A549 (cell line): ENCODE results near the gene EPS8L1. TPM values are rescaled to one million over a fixed set of nuclear protein-coding genes. Genes with fewer than 3 reads are reported as not detected.

ENCODE experiments used
- ATAC-seq, 2 experiments: fragments of 200-7000 bp in 1 of 2; fragments of >200 bp in 1 of 2; cut with Nextera tagmentation in 1 of 2; cut with Tn5 transposase in 1 of 2; 3 replicates each; pipeline versions ENCODE4 v1.8.0 to v1.9.1; 2018 to 2020; ENCODE audit warnings: mild to moderate bottlenecking in 1 of 2, moderate library complexity in 1 of 2
- CTCF ChIA-PET: fragments of 300-600 bp; sonication (Branson Sonifier 250); formaldehyde crosslinking; extraction: SDS; loops from one replicate; lab custom pipeline; 2021; ENCODE audit warnings: antibody characterized with exemption, inconsistent platforms; lab: Yijun Ruan, JAX
- POLR2A ChIA-PET: fragments of 350-600 bp; formaldehyde crosslinking; extraction: SDS; loops from one replicate; lab custom pipeline; 2021; ENCODE audit warnings: antibody characterized with exemption, inconsistent platforms; lab: Yijun Ruan, JAX
- DNase-seq, 2 experiments: peaks; one replicate each; pipeline versions ENCODE4 v3.0.0 to v3.0.0-alpha.2; 2011 to 2016; ENCODE audit warnings: low read depth in 1 of 2, low spot score in 1 of 2
- FAIRE-seq: peaks from 2 replicates; lab custom pipeline; 2011; peaks lifted over from hg19 to GRCh38; lab: Jason Lieb, UNC
- H3K27ac ChIP-seq, 2 experiments: fragments of >200 bp; sonication (Bioruptor Twin); formaldehyde crosslinking; 3 replicates each; pipeline ENCODE4 v1.5.1; 2016 to 2017
- H3K4me1 ChIP-seq: fragments of >200 bp; sonication (Bioruptor Twin); formaldehyde crosslinking; 3 replicates; pipeline ENCODE4 v1.6.1; 2016
- H3K4me2 ChIP-seq: fragments of >200 bp; sonication (Bioruptor Twin); formaldehyde crosslinking; 3 replicates; pipeline ENCODE4 v1.6.1; 2016
- H3K4me3 ChIP-seq: fragments of >200 bp; sonication (Bioruptor Twin); formaldehyde crosslinking; 3 replicates; pipeline ENCODE4 v1.5.1; 2016
- H3K9me3 ChIP-seq: fragments of >200 bp; sonication (Bioruptor Twin); formaldehyde crosslinking; 3 replicates; pipeline ENCODE4 v1.6.1; 2016
- BHLHE40 ChIP-seq: IDR thresholded peaks from 2 replicates; pipeline ENCODE4 v1.6.1; 2012; ENCODE audit warnings: low read depth, low read length, inconsistent platforms
- CBX2 ChIP-seq: fragments of 200-600 bp; sonication (generic); IDR thresholded peaks from 2 replicates; pipeline ENCODE4 v1.6.1; 2016; ENCODE audit warnings: low read depth, mild to moderate bottlenecking, borderline replicate concordance
- CBX8 ChIP-seq: fragments of 200-600 bp; sonication (generic); IDR thresholded peaks from 2 replicates; pipeline ENCODE4 v1.6.1; 2016
- CHD2 ChIP-seq: fragments of 150-350 bp; IDR thresholded peaks from 2 replicates; pipeline ENCODE4 v1.6.1; 2014; ENCODE audit warnings: low read length; ENCODE audit not compliant: partially characterized antibody
- ESRRA ChIP-seq: fragments of 150-350 bp; IDR thresholded peaks from 2 replicates; pipeline ENCODE4 v1.6.1; 2014; ENCODE audit warnings: mild to moderate bottlenecking, low read length, borderline replicate concordance
- FOSB ChIP-seq: fragments of 250-450 bp; sonication (Bioruptor Pico); IDR thresholded peaks from 2 replicates; pipeline ENCODE4 v1.5.0; 2020; ENCODE audit warnings: mild to moderate bottlenecking, moderate library complexity
- FOXS1 ChIP-seq: fragments of 250-450 bp; sonication (Bioruptor Pico); IDR thresholded peaks from 2 replicates; pipeline ENCODE4 v1.5.0; 2020; ENCODE audit warnings: mild to moderate bottlenecking, moderate library complexity
- HEYL ChIP-seq: fragments of 250-450 bp; sonication (Bioruptor Pico); IDR thresholded peaks from 2 replicates; pipeline ENCODE4 v1.8.0; 2021; ENCODE audit warnings: mild to moderate bottlenecking, moderate library complexity
- HOXB13 ChIP-seq: fragments of 250-450 bp; sonication (Bioruptor Pico); IDR thresholded peaks from 2 replicates; pipeline ENCODE4 v1.5.0; 2020; ENCODE audit warnings: low read depth, mild to moderate bottlenecking, moderate library complexity
- JUN ChIP-seq, 2 experiments: fragments of >200 bp; sonication (Bioruptor Twin); formaldehyde crosslinking; IDR thresholded peaks; 2 replicates in 1 of 2; 3 replicates in 1 of 2; pipeline ENCODE4 v1.6.1; 2016 to 2017
- MAFK ChIP-seq: fragments of 450-650 bp; IDR thresholded peaks from 2 replicates; pipeline ENCODE4 v1.6.1; 2014; ENCODE audit not compliant: partially characterized antibody
- MAZ ChIP-seq: fragments of 150-350 bp; IDR thresholded peaks from 2 replicates; pipeline ENCODE4 v1.6.1; 2014; ENCODE audit warnings: antibody characterized with exemption, low read depth, low read length, borderline replicate concordance
- MYC ChIP-seq: IDR thresholded peaks from 2 replicates; pipeline ENCODE4 v1.6.1; 2012; ENCODE audit warnings: mild to moderate bottlenecking, inconsistent platforms, low read length, improper control_type of control experiment, borderline replicate concordance
- NR3C1 ChIP-seq: fragments of >200 bp; sonication (Bioruptor Twin); formaldehyde crosslinking; IDR thresholded peaks from 3 replicates; pipeline ENCODE4 v1.6.1; 2017
- PHF8 ChIP-seq: fragments of 200-600 bp; sonication (generic); IDR thresholded peaks from 2 replicates; pipeline ENCODE4 v1.6.1; 2016; ENCODE audit warnings: low read depth, mild to moderate bottlenecking, antibody characterized with exemption, moderate library complexity, borderline replicate concordance
- RAD21 ChIP-seq, 2 experiments: fragments of >200 bp in 1 of 2; sonication (Bioruptor Twin) in 1 of 2; formaldehyde crosslinking in 1 of 2; IDR thresholded peaks in 1 of 2; conservative IDR thresholded peaks in 1 of 2; 2 replicates in 1 of 2; 3 replicates in 1 of 2; pipeline ENCODE4 v1.6.1; 2012 to 2018; ENCODE audit warnings: inconsistent platforms in 1 of 2
- RARB ChIP-seq: fragments of 250-450 bp; sonication (Bioruptor Pico); IDR thresholded peaks from 2 replicates; pipeline ENCODE4 v1.8.0; 2021; ENCODE audit warnings: mild to moderate bottlenecking, moderate library complexity
- RNF2 ChIP-seq: fragments of 200-600 bp; sonication (generic); IDR thresholded peaks from 2 replicates; pipeline ENCODE4 v1.6.1; 2016; ENCODE audit warnings: low read depth, mild to moderate bottlenecking, antibody characterized with exemption, moderate library complexity, borderline replicate concordance
- SMC3 ChIP-seq: fragments of >200 bp; sonication (Bioruptor Twin); formaldehyde crosslinking; IDR thresholded peaks from 3 replicates; pipeline ENCODE4 v1.6.1; 2018; ENCODE audit warnings: inconsistent platforms
- SREBF2 ChIP-seq: fragments of 450-650 bp; IDR thresholded peaks from 2 replicates; pipeline ENCODE4 v1.6.1; 2014; ENCODE audit warnings: mild to moderate bottlenecking, moderate library complexity
- ZNF302 ChIP-seq: fragments of 250-450 bp; sonication (Bioruptor Pico); IDR thresholded peaks from 2 replicates; pipeline ENCODE4 v1.9.0; 2021; ENCODE audit warnings: inconsistent platforms, mild to moderate bottlenecking, moderate library complexity
- WGBS: methylation state at CpG from one replicate; pipeline ENCODE4 v1.1.6; 2017; ENCODE audit errors: missing lambda C conversion rate; 5-methylcytosine and 5-hydroxymethylcytosine counted together
- polyA plus RNA-seq, 4 experiments: library from polyadenylated mRNA; depleted of rRNA in 3 of 4; stranded (reverse); fragments of >200 nt; fragmentation: RNase III in 1 of 4; extraction: RNeasy Plus Mini Kit Qiagen cat#74134 plus additional on column Dnase treatment in 1 of 4; gene quantifications; 2 replicates in 3 of 4; 3 replicates in 1 of 4; pipeline ENCODE4 v1.2.3, GENCODE V29; 2011 to 2017
- TF ChIP-seq, protein P1 (sequence below): fragments of 200-600 bp; sonication (generic); IDR thresholded peaks from 2 replicates; pipeline ENCODE4 v1.6.1; 2016; ENCODE audit warnings: antibody characterized with exemption, mild to moderate bottlenecking, moderate library complexity
- TF ChIP-seq, protein P2 (sequence below): fragments of 450-650 bp; IDR thresholded peaks from 2 replicates; pipeline ENCODE4 v1.6.1; 2014; ENCODE audit warnings: antibody characterized with exemption

Gene EPS8L1
- polyA plus RNA-seq, 2 of the 4 experiments (the other 2 are of a cell fraction): 3.7 to 3.8 TPM

DNA sequence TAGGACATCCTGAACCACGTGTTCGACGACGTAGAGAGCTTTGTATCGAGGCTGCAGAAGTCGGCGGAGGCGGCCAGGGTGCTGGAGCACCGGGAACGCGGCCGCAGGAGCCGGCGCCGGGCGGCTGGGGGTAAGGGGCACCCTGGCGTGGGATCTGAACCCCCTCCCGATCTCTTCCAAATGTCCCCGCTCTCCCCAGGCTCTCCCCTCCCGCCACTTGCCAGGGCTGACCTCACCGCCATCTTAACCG, 6.0 kb downstream of the EPS8L1 start (continued):
- TF ChIP-seq, protein P1, sequence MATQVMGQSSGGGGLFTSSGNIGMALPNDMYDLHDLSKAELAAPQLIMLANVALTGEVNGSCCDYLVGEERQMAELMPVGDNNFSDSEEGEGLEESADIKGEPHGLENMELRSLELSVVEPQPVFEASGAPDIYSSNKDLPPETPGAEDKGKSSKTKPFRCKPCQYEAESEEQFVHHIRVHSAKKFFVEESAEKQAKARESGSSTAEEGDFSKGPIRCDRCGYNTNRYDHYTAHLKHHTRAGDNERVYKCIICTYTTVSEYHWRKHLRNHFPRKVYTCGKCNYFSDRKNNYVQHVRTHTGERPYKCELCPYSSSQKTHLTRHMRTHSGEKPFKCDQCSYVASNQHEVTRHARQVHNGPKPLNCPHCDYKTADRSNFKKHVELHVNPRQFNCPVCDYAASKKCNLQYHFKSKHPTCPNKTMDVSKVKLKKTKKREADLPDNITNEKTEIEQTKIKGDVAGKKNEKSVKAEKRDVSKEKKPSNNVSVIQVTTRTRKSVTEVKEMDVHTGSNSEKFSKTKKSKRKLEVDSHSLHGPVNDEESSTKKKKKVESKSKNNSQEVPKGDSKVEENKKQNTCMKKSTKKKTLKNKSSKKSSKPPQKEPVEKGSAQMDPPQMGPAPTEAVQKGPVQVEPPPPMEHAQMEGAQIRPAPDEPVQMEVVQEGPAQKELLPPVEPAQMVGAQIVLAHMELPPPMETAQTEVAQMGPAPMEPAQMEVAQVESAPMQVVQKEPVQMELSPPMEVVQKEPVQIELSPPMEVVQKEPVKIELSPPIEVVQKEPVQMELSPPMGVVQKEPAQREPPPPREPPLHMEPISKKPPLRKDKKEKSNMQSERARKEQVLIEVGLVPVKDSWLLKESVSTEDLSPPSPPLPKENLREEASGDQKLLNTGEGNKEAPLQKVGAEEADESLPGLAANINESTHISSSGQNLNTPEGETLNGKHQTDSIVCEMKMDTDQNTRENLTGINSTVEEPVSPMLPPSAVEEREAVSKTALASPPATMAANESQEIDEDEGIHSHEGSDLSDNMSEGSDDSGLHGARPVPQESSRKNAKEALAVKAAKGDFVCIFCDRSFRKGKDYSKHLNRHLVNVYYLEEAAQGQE: no peak
- TF ChIP-seq NR3C1: no peak

DNA sequence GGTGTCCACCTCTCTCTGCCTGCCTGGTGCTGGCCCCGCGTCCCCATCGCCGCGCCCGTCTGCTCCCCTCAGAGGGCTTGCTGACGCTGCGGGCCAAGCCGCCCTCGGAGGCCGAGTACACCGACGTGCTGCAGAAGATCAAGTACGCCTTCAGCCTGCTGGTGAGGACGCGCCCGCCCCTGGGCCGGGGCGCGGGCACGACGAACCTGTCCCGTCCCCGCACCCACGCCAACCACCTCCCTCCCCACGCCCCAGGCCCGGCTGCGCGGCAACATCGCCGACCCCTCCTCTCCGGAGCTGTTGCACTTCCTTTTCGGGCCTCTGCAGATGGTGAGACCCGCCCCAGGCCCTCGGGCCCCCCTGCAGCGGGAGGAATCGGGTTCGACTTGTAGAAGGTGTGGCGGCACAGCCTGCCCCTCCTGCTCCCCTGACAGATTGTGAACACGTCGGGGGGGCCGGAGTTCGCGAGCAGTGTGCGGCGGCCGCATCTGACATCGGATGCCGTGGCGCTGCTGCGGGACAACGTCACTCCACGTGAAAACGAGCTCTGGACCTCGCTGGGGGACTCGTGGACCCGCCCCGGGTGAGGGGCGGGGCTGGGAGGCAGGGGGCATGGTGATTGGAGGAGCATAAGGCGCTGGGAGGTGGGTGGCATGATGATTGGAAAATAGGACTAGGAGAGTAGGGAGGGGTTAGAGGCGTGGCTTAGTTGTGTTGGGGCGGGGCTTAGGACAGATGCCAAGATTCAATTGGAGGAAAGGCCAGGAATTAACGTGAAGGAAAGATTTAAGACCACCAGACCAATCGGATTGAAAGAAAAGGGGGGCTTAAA, 6.6 kb downstream of the EPS8L1 start:
- DNase-seq: peak; percentile 58 to 62
- H3K27ac ChIP-seq: no peak overlapping the region
- POLR2A ChIA-PET: no interaction called here

DNA sequence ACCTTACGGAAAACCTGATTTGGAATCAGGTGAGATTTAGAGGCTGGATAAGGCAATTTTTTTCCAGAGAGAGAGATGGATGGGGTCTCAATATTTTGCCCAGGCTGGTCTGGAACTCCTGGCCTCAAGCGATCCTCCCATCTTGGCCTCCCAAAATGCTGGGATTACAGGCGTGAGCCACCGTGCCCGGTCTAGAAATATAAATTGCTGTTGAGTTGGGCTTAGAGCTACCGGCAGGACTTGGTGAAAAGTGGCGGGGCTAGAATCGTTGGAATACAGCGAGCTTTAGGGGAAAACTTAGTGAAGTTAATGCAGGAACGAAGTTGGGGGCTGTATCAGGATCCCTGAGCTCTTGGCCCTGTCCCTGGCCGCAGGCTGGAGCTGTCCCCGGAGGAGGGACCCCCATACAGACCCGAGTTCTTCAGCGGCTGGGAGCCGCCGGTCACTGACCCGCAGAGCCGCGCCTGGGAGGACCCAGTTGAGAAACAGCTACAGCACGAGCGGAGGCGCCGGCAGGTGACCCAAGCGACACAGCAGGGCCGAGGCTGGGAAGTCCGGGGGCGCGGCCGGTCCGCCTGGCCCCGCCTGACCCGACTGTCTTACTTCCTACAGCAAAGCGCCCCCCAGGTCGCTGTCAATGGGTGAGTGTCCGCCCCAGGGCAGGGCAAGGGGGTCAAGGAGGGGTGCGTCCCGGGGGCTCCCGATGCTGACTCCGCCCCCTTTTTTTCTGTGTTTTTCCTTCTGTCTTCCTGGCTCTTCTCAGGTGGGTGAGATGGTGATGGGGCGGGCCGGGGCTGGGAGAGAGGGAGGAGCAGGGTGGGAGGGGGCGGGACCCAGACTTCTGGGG, 7.6 kb downstream of the EPS8L1 start:
- H3K27ac ChIP-seq: no peak overlapping the region
- no peak for FAIRE-seq
- H3K9me3 ChIP-seq: no peaks in the 10 kb centered on the region
- H3K4me1 ChIP-seq: no peaks in the 10 kb centered on the region
- 80% methylated on average over 42 of the region's 42 CpGs for WGBS
- no peak for ATAC-seq
- ChIA-PET CTCF (interaction anchor here (0.5 to 6.3 kb wide), 4 partner anchors 9 to 336 kb away, joined by 4 to 44 read pairs (median 4); no protein-coding TSS in a partner anchor), POLR2A (no interaction called here)
- TF ChIP-seq HEYL (no peak), ZNF302 (CRISPR knock-in tag) (no peak), JUN (IDR thresholded peaks at IDR 0.05) (no peak), MAZ (no peak), MAFK (no peak), CBX8 (no peak), PHF8 (no peak), MYC (no peak), RARB (no peak), CBX2 (no peak), NR3C1 (no peak)
- TF ChIP-seq, protein P2, sequence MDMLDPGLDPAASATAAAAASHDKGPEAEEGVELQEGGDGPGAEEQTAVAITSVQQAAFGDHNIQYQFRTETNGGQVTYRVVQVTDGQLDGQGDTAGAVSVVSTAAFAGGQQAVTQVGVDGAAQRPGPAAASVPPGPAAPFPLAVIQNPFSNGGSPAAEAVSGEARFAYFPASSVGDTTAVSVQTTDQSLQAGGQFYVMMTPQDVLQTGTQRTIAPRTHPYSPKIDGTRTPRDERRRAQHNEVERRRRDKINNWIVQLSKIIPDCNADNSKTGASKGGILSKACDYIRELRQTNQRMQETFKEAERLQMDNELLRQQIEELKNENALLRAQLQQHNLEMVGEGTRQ: no peak
- no peak overlapping the region for H3K4me3 ChIP-seq
- no peak overlapping the region for H3K4me2 ChIP-seq
- no peak for DNase-seq

More for the DNA sequence above, 6.6 kb downstream of the EPS8L1 start:
- TF ChIP-seq FOSB (CRISPR knock-in tag): no peak
- TF ChIP-seq CHD2: no peak
- TF ChIP-seq SMC3: no peak
- TF ChIP-seq BHLHE40: no peak
- no peak for TF ChIP-seq ZNF302 (CRISPR knock-in tag)
- TF ChIP-seq HEYL: no peak
- no peak for TF ChIP-seq HOXB13 (CRISPR knock-in tag)
- no peak for TF ChIP-seq ESRRA
- TF ChIP-seq FOXS1 (CRISPR knock-in tag): no peak
- TF ChIP-seq MAFK: no peak
- TF ChIP-seq SREBF2: no peak
- no peak for TF ChIP-seq MYC
- TF ChIP-seq RNF2: no peak
- TF ChIP-seq RAD21 (conservative IDR thresholded peaks at IDR 0.05 in 1 of 2, IDR thresholded peaks at IDR 0.05 in 1 of 2): no peak
- Histone ChIP-seq H3K4me1 (no peaks in the 10 kb centered on the region), H3K4me3 (no peak overlapping the region), H3K9me3 (no peaks in the 10 kb centered on the region), H3K4me2 (no peak overlapping the region)
- FAIRE-seq (no peak), ATAC-seq (no peak)
- CTCF ChIA-PET: interaction anchor here (0.5 to 1.1 kb wide), 3 partner anchors 10 to 337 kb away, joined by 3 to 4 read pairs (median 4); no protein-coding TSS in a partner anchor
- WGBS: 87% methylated on average over 60 of the region's 64 CpGs
